Left renal pelvis (tissue), 4 donors: ENCODE results near the gene AKR1E2. TPM values are rescaled to one million over a fixed set of nuclear protein-coding genes. Genes with fewer than 3 reads are reported as not detected.

ENCODE experiments used
- DNase-seq, 4 donors: peaks; one replicate each; pipeline ENCODE4 v3.0.0-alpha.2; 2013; ENCODE audit warnings: low read depth in 4 of 4, low spot score in 3 of 4
- polyA plus RNA-seq, 4 donors: library from polyadenylated mRNA; unstranded; fragments of 120-200 nt; gene quantifications; one replicate each; pipeline ENCODE4 v1.2.1, GENCODE V29; 2013; ENCODE audit not compliant: insufficient read length in 4 of 4

The AKR1E2 gene
- polyA plus RNA-seq, 4 donors, result 5.4 to 9.5 (median 7.8) TPM

DNA sequence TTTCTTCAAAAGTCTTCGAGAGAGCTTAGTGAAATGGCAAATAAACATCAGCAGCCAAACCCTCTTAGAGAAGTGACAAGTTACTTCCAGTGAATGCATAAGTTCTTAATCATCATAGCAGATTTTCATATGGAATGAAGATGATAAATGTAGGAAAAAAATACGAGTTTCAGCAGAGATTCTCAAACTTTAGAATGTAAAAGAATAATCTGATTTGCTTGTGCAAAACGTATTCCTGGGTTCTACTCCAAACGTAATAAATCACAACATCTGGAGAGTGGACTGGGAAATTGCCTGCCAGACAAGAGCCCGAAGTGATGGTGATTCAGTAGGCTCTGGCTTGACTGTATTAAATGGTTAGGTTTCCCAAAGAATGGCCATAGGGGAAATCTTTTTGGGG, 62.2 kb downstream of the AKR1E2 start:
- DNase-seq, result no peak

DNA sequence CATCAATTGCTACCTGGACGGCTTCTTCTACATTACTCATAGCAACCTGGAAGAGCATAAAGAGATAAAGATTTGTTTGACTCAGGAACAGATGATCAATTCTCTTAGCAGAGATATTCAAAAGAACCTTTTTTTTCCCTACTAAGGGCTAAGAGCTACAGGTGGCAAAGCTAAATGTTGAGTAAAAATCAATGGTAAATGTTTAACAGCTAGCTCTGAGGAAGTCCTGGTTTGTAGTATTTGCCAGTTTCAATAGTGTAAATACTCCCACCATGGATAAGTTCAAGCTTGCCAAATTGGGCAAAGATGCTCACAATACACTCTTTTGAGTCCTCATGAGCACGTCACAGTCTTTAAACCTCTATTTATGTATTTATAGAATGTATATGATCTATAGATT, 64.0 kb downstream of the AKR1E2 start:
- no peak for DNase-seq

DNA sequence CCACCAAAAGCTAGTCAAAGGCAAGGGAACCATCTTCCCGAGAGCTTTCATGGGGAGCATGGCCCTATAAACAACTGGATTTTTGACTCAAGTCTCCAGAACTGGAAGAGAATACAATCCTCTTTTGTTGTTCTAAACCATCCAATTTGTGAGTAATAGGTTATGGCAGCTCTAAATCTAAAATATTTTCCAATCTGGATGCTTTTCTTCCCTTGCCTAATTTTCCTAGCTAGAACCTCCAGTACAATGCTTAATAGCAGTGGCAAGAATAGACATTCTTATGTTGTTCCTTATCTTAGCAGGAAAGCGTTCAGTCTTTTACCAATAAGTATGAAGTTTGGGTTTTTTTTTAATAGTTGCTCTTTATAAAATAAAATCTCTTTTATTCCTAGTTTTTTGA, 66.7 kb downstream of the AKR1E2 start:
- DNase-seq, result no peak

DNA sequence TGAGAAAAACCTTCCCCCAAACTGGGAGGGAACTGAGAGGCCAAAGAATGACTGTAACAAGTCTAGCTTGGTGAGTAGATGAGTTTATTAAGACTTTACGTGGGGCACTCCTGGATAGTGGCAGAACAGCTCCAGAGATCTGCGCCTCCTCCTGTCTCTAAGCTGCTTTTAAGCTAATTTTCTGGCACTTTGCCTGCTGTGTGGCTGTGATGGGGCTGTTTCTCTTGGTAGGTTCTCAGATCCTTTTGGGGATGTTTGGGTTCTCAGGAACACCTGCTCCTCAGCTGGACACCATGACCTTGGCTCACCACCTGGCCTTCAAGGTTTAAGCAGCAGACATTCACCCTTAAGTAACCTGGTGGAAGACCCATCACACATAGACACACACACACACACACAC, 68.3 kb downstream of the AKR1E2 start:
- no peak for DNase-seq

Other genes starting within 250 kb of the AKR1E2 start
- 10 to 100 TPM; 11.2 to 26.7 (median 15.3) TPM for gene AKR1C1, start 137.2 kb downstream of the AKR1E2 start, polyA plus RNA-seq
- gene AKR1C2, start 177.7 kb downstream of the AKR1E2 start, polyA plus RNA-seq, result 10 to 100 TPM in 3 of 4 donors, 1 to 10 TPM in 1; 7.9 to 39.3 (median 11.6) TPM